B cell (primary cell): Measurements from ENCODE around the gene KCNJ10. TPM values are rescaled to one million over a fixed set of nuclear protein-coding genes. Genes with fewer than 3 reads are reported as not detected.

ENCODE experiments used
- ATAC-seq: fragments of 200-7000 bp; cut with Tn5 transposase; one replicate; pipeline ENCODE4 v1.10.0; 2021; ENCODE audit warnings: low read depth, mild to moderate bottlenecking, moderate number of reproducible peaks, moderate library complexity
- CTCF ChIA-PET: fragments of 350-600 bp; sonication (Branson Sonifier 250); formaldehyde crosslinking; loops from one replicate; lab custom pipeline; 2021; ENCODE audit warnings: antibody characterized with exemption, inconsistent platforms; lab: Charles Lee
- POLR2A ChIA-PET: fragments of 350-600 bp; sonication (Branson Sonifier 250); formaldehyde crosslinking; loops from one replicate; lab custom pipeline; 2021; ENCODE audit warnings: antibody characterized with exemption; lab: Charles Lee
- DNase-seq: peaks from one replicate; pipeline ENCODE4 v3.0.0; 2013
- H2AFZ ChIP-seq: 2 replicates; pipeline ENCODE4 v1.6.1; 2012; ENCODE audit warnings: mild to moderate bottlenecking, low read depth, low read length; ENCODE audit not compliant: insufficient read depth, poor library complexity, severe bottlenecking
- H3K27ac ChIP-seq, 2 donors: 1 replicate in 1 of 2; 2 replicates in 1 of 2; pipeline ENCODE4 v1.5.1; 2012 to 2013; ENCODE audit warnings: low read length in 2 of 2, mild to moderate bottlenecking in 2 of 2, moderate library complexity in 1 of 2
- H3K27me3 ChIP-seq, 4 experiments: fragments of 200-600 bp in 1 of 4; sonication (generic) in 1 of 4; replicated peaks in 1 of 4; 1 replicate in 2 of 4; 2 replicates in 2 of 4; pipeline versions ENCODE4 v1.6.1 to v1.7.0; 2013 to 2016; ENCODE audit warnings: low read length in 3 of 4, mild to moderate bottlenecking in 2 of 4, mixed read lengths in 1 of 4, moderate library complexity in 1 of 4; ENCODE audit not compliant: insufficient read depth in 4 of 4, control insufficient read depth in 3 of 4; ENCODE audit errors: control extremely low read depth in 1 of 4
- H3K36me3 ChIP-seq, 2 experiments: replicated peaks in 1 of 2; 1 replicate in 1 of 2; 2 replicates in 1 of 2; pipeline versions ENCODE4 v1.6.1 to v1.7.1; 2013; ENCODE audit warnings: low read length in 1 of 2; ENCODE audit not compliant: insufficient read depth in 2 of 2, control insufficient read depth in 1 of 2; ENCODE audit errors: control extremely low read depth in 1 of 2, extremely low read depth in 1 of 2
- H3K4me1 ChIP-seq, 2 donors: fragments of 200-600 bp in 1 of 2; sonication (generic) in 1 of 2; 1 replicate in 1 of 2; 2 replicates in 1 of 2; pipeline versions ENCODE4 v1.5.1 to v1.6.1; 2013 to 2017; ENCODE audit warnings: low read length in 2 of 2; ENCODE audit not compliant: control insufficient read depth in 2 of 2, insufficient read depth in 2 of 2
- H3K4me2 ChIP-seq: replicated peaks from 2 replicates; pipeline ENCODE3; 2012; ENCODE audit warnings: mild to moderate bottlenecking, low read depth, low read length; ENCODE audit not compliant: poor library complexity, severe bottlenecking
- H3K4me3 ChIP-seq, 5 experiments: fragments of 200-600 bp in 1 of 5; sonication (generic) in 1 of 5; 1 replicate in 3 of 5; 2 replicates in 2 of 5; pipeline versions ENCODE4 v1.5.1 to v1.7.0; 2011 to 2016; ENCODE audit warnings: low read length in 4 of 5, mild to moderate bottlenecking in 4 of 5, low read depth in 2 of 5, control low read depth in 1 of 5, moderate library complexity in 1 of 5; ENCODE audit not compliant: insufficient read depth in 1 of 5; ENCODE audit errors: control extremely low read depth in 1 of 5, extremely low read depth in 1 of 5
- H3K79me2 ChIP-seq: fragments of 200-600 bp; sonication (generic); one replicate; pipeline ENCODE4 v1.6.0; 2016; ENCODE audit warnings: low read length; ENCODE audit not compliant: control insufficient read depth, insufficient read depth
- H3K9ac ChIP-seq: fragments of 200-600 bp; sonication (generic); 2 replicates; pipeline ENCODE4 v1.6.1; 2017; ENCODE audit warnings: mild to moderate bottlenecking, low read length, moderate library complexity
- H3K9me3 ChIP-seq, 3 donors: one replicate each; pipeline versions ENCODE4 v1.6.1 to v1.7.1; 2013; ENCODE audit warnings: low read length in 2 of 3; ENCODE audit not compliant: control insufficient read depth in 2 of 3, insufficient read depth in 1 of 3; ENCODE audit errors: control extremely low read depth in 1 of 3
- H4K20me1 ChIP-seq: 2 replicates; pipeline ENCODE4 v1.6.0; 2012; ENCODE audit warnings: mild to moderate bottlenecking, low read length; ENCODE audit not compliant: insufficient read depth, control insufficient read depth, poor library complexity, severe bottlenecking
- H3K27ac Mint-ChIP-seq: one replicate; pipeline ENCODE4 v1.8.0; 2021; ENCODE audit warnings: mixed read lengths
- H3K27me3 Mint-ChIP-seq: one replicate; pipeline ENCODE4 v1.8.0; 2021; ENCODE audit warnings: mixed read lengths
- H3K4me1 Mint-ChIP-seq: one replicate; pipeline ENCODE4 v1.8.0; 2021; ENCODE audit warnings: mixed read lengths
- H3K4me3 Mint-ChIP-seq: one replicate; pipeline ENCODE4 v1.8.0; 2021; ENCODE audit warnings: mixed read lengths
- H3K9me3 Mint-ChIP-seq: one replicate; pipeline ENCODE4 v1.8.0; 2022; ENCODE audit warnings: mixed read lengths; ENCODE audit not compliant: insufficient read depth
- CTCF ChIP-seq: fragments of 200-600 bp; IDR thresholded peaks from one replicate; pipeline ENCODE4 v1.8.0; 2022; ENCODE audit warnings: antibody characterized with exemption, mild to moderate bottlenecking
- EZH2 ChIP-seq: IDR thresholded peaks from 2 replicates; pipeline ENCODE4 v1.6.1; 2012; ENCODE audit warnings: borderline replicate concordance, low read depth, mild to moderate bottlenecking, moderate library complexity, low read length; ENCODE audit not compliant: insufficient read depth, poor library complexity, severe bottlenecking
- WGBS: methylation state at CpG from one replicate; pipeline ENCODE4 v1.1.5; 2013; ENCODE audit warnings: missing lambda C conversion rate; ENCODE audit not compliant: insufficient coverage; 5-methylcytosine and 5-hydroxymethylcytosine counted together
- intact Hi-C: fragments of 100-400 bp; cut with micrococcal nuclease; formaldehyde crosslinking; loops from one replicate; pipeline ENCODE4 v1.10.0; 2022
- polyA plus RNA-seq: library from polyadenylated mRNA; depleted of rRNA; stranded (reverse); fragments of >200 nt; gene quantifications from 2 replicates; pipeline ENCODE4 v1.2.3, GENCODE V29; 2012
- total RNA-seq, 2 donors: library from RNA; stranded (reverse); fragments of 120-200 nt in 1 of 2; gene quantifications; 1 replicate in 1 of 2; 2 replicates in 1 of 2; pipeline versions ENCODE4 v1.2.3 to v1.2.4, GENCODE V29; 2013 to 2022

The KCNJ10 gene
- total and polyA plus RNA-seq, 2 donors (not counting 1 experiment from before 2014, with no cell fraction given), result not detected

DNA sequence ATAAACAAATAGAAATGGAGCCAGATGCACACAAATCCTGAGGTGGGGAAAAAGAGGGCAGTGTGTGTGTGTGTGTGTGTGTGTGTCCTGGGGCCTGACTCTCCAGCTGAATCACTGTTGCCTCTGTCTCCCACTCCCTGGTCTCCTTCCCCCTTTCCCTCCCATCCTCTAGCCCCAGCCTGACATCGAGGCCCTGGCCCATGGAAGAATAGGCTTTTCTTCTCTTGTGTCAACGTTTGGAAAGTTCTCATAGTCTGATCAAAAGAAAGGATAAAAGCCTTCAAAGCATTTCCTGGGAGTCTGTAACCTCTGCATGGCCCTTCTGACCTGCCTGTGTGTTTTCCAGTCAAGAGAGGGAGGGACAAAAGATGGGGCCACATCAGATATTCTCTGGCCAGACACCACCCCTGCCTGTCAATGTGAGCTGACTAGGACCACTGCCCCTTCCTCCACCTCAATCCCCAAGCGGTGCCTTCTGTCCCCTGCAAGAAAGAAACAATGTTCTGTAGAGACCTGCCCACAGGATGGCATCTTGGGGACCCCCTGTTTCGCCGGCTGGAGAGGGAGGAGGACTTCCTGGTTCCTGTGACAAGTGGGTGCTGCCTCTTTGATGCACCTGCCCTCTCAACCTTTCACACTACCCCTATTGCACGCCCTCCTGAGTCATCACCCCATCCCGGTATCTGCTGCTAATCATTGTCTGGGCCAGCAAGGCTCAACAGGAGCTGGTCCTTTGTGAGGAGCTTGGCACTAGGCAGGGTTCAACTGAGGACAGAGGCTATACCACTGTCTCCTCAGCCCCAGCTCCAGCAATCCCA, 16.2 kb downstream of the KCNJ10 start:
- ChIA-PET CTCF (interaction anchor here (0.7 to 1.4 kb wide), 2 partner anchors 10 to 18 kb away, joined by 3 to 4 read pairs; no protein-coding TSS in a partner anchor), POLR2A (no interaction called here)
- ATAC-seq (no peak), DNase-seq (no peak)
- no peaks in the 10 kb centered on the region for H3K4me1 Mint-ChIP-seq
- peaks cover 66% of the 10 kb centered on the region for H3K27me3 Mint-ChIP-seq
- no peak overlapping the region for H2AFZ ChIP-seq
- H3K4me1 ChIP-seq, result no peaks in the 10 kb centered on the region
- intact Hi-C loops, result no loop called here
- WGBS, result 68% methylated on average over 3 of the region's 7 CpGs
- TF ChIP-seq CTCF, result no peak
- TF ChIP-seq EZH2, result no peak
- no peak overlapping the region for H3K27ac ChIP-seq
- H3K79me2 ChIP-seq, result no peaks in the 10 kb centered on the region
- H4K20me1 ChIP-seq, result no peaks in the 10 kb centered on the region
- H3K27me3 ChIP-seq, result peaks cover 0 to 44% (median 20%) of the 10 kb centered on the region in 4 experiments
- H3K36me3 ChIP-seq, result no peaks in the 10 kb centered on the region
- H3K27ac Mint-ChIP-seq, result no peak overlapping the region
- H3K4me3 Mint-ChIP-seq, result no peak overlapping the region
- peaks cover 0 to 3% (median 0%) of the 10 kb centered on the region in 3 donors for H3K9me3 ChIP-seq
- no peak overlapping the region for H3K4me2 ChIP-seq
- no peak overlapping the region for H3K9ac ChIP-seq
- no peaks in the 10 kb centered on the region for H3K9me3 Mint-ChIP-seq
- no peak overlapping the region for H3K4me3 ChIP-seq

DNA sequence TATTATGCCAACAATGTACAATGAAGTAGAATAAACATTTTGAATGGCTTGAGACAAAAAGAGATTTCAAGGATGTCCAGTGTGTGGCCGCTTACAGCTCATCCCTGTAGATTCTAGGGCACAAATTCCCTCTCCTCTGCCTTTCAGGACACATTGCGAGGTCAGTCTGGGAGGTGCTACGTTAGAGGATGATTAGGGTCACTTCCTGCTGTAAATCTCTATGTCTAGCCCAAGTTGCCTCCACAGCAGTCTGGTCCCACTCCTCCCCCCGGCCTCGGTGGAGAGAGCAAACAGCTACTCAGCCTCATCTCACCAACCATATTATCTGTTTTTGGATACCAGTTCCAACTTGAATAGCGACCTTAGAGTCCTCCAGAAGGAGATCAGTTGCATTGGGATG, 17.0 kb downstream of the KCNJ10 start:
- Mint-ChIP-seq H3K9me3 (no peaks in the 10 kb centered on the region), H3K27ac (no peak overlapping the region), H3K4me3 (no peak overlapping the region), H3K4me1 (no peaks in the 10 kb centered on the region), H3K27me3 (peaks cover 59% of the 10 kb centered on the region)
- Histone ChIP-seq H3K9ac (no peak overlapping the region), H3K27ac (no peak overlapping the region), H3K27me3 (peaks cover 0 to 44% (median 20%) of the 10 kb centered on the region in 4 experiments), H3K36me3 (no peaks in the 10 kb centered on the region), H3K4me3 (no peak overlapping the region), H3K4me2 (no peak overlapping the region), H4K20me1 (no peaks in the 10 kb centered on the region), H3K79me2 (no peaks in the 10 kb centered on the region), H2AFZ (no peak overlapping the region), H3K4me1 (no peaks in the 10 kb centered on the region), H3K9me3 (peaks cover 0 to 3% (median 0%) of the 10 kb centered on the region in 3 donors)
- POLR2A ChIA-PET, result no interaction called here
- TF ChIP-seq EZH2 (no peak), CTCF (no peak)
- 67% methylated on average over 4 of the region's 6 CpGs for WGBS
- CTCF ChIA-PET, result interaction anchor here (0.7 kb wide), 1 partner anchor 11 kb away, joined by 3 read pairs; no protein-coding TSS in a partner anchor
- DNase-seq (no peak), ATAC-seq (no peak)
- intact Hi-C loops, result no loop called here
